HG03196 (cell line): Measurements from ENCODE around the gene FANCG.

Experiments used
- ATAC-seq: cut with Tn5 transposase; IDR thresholded peaks from one replicate; pipeline ENCODE4 v1.9.1; 2021; ENCODE audit not compliant: unreplicated experiment

Gene FANCG

GRCh38 chr9:35103660-35104191 lies 24.0 kb upstream of the FANCG start:
- ATAC-seq: no peak

- peak; percentile 93 for ATAC-seq
These were observed 23.3 kb upstream of the FANCG start, which contains the start of gene STOML2 for GRCh38 chr9:35102769-35103659. Gene STOML2 (minus strand): TSS chr9:35103131. CDS start chr9:35103094, 37 bp downstream.

DNA sequence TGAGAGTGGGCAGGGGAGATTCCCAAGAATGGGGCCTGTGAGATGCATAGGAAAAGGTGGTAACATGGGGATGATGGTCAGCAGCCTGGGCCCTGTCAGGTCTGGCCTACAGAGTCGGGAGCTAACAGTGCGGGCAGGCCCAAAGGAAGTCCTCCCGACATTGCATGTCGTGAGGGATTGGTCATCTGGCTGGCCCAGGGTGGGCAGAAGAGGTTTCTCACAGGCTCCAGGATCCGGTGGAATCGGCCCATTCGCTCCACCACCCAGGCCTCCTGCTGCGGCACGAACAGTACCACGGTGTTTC lies 22.7 kb upstream of the FANCG start:
- ATAC-seq: no peak

- ATAC-seq: no peak
These were observed 17.8 kb upstream of the FANCG start for GRCh38 chr9:35097573-35097972.

GRCh38 chr9:35096035-35096849 lies 16.5 kb upstream of the FANCG start, which contains the start of gene PIGO:
Gene PIGO (minus strand): TSS chr9:35096591. CDS start chr9:35095565, 1,026 bp downstream.
- ATAC-seq: peak; percentile 84

- no peak for ATAC-seq
These were observed 11.8 kb upstream of the FANCG start for GRCh38 chr9:35091536-35091935.

DNA sequence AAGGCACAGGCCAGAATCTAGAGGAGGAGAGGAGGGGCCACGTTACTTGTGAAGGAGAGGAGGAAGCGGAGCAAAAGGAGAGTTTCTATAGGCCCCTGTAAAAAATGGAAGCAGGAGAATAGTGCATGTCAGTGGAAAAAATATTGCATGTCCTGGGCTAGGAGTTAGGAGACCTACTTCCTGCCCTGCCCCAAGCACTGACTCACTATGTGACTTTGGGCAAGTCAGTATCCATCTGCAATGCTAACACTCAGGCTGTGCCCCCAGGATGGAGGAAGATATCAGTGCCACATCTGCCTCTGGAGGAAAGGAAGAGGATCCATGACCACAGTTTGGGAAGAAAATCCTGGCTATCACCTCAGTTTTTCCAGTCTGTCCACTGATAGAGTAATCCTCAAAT lies 9.7 kb upstream of the FANCG start:
- no peak for ATAC-seq

DNA sequence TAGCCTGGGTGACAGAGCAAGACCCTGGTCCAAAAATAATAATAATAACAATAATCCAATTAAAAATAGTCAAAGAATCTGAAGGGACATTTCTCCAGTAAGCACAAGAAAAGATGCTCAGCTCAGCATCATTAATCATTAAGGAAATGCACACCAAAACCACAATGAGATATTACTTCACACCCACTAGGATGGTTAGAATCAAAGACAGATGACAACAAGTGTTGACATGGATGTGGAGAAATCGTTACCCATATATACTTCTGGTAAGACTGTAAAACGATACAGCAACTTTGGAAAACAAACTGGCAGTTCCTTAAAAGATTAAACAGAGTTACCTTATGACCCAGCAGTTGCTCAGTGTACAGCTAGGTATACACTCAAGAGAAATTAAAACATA lies 5.3 kb upstream of the FANCG start:
- ATAC-seq: no peak

- ATAC-seq: peak; percentile 14
These were observed 709 bp downstream of the FANCG start for GRCh38 chr9:35079041-35079425.

DNA sequence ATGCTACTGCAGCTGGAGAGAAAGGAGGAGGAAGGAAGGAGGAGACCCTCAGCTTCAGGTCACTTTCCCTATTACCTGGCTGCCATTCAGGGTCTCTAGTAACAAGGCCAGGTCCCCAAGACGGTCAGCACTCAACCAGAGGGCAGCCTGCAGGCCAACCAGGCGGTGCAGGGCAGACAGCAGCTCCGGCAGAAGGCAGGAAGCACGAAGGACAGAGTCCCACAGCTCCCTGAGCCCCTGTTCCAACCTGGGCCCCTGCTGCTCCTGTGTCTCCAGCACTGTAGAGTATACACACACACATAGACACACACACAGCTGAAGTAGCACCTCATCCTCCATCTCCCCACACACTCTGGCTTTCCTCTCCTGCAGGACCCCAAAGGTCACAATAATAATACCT lies 1.7 kb downstream of the FANCG start:
- no peak for ATAC-seq

DNA sequence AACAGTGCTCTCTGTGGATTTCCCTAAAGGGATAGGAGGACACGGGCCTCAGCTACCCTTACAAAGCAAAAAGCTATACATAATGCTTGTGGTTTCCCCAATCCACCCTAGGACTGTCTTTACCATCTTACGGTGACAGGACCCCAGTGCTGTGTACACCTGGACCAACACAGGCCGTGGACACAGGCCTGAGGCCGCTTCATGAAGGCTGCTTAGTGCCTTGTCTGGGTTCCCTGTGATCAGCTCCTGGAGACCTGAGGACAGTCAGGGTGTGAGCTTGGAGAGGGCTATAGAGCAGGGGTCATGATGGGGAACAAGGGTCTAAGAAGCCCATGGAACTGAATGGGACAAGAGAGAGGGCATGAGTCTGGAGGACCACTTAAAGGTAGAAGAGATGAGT lies 2.9 kb downstream of the FANCG start:
- no peak for ATAC-seq

- ATAC-seq: no peak
These were observed 4.4 kb downstream of the FANCG start for GRCh38 chr9:35075358-35075757.

DNA sequence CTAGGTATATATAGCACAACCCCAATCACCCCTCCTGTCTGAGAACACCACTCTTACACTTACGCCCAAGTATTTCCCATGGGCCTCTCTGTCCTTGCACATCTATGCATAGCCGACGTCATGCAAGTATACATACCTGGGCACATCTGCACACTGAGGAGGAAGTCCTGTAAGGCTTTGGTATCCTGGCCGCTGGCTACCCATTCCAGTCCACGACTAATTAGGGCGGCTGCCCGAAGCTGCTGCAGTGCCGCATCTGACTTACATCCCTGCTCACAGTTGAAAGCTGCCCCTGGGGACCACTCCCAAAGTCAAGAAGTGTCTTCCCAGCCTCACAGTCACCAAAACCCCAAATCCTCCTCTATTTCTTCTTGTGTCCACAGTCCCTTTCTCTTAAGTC lies 5.0 kb downstream of the FANCG start:
- no peak for ATAC-seq

DNA sequence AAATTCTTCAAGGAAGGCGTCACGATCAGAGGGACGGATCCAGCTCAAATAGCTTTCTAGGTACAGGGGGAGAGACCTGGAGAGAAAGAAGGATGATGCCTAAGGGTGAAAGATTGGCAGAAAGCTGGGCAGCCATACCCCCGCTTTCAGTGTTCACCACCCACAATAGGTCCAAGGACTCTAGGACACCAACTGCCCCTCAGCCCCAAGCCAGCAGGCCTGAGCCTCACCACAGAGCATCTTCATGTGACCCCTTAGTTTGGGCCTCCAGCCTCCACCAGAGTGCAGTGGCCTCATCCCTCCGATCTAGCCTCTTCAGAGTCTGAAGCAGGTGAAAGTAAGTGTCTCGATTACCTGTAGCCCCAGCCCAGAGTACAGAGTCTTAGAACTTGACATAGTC lies 5.6 kb downstream of the FANCG start:
- ATAC-seq: no peak

DNA sequence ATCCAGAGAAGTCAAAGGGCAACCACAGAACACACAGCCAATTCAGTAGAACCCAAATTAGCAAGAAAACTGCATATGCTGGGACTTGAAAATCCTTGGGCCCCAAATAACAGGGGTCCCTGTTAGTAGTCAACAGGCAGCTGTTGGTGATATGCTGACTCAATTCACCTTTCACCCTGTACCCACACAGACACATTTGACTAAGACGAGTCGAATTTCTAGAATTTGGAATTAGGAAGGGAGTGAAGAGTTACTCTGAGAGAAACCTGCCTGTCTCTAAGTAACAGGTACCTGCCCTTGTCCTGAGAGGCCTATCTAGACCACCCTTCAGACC lies 6.5 kb downstream of the FANCG start:
- ATAC-seq: no peak

GRCh38 chr9:35072461-35073278 lies 7.1 kb downstream of the FANCG start, which contains the start of gene VCP:
Gene VCP (minus strand): TSS chr9:35072625. CDS start chr9:35072353, 272 bp downstream.
- ATAC-seq: peak; percentile 86

- ATAC-seq: peak; percentile 51
These were observed 7.8 kb downstream of the FANCG start for GRCh38 chr9:35071814-35072460.

GRCh38 chr9:35070823-35071813 lies 8.6 kb downstream of the FANCG start:
- no peak for ATAC-seq

DNA sequence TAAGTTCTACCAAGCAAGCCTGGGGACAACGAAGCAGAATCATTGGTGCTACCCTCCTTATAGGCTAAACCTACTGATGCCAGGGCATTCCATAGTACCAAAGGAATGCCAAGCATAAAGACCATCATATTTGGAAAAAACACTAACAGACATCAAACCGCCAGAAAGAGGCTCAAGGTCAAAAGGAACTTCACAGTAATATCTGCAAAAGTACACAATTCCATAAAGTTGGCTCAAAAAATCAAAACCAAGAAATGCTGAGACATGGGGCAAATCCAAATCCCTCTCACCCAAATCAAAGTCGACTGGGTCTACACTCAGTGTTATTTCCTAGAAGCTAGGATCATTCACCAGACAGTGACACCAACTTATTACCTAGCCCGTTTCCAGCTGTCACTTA lies 10.7 kb downstream of the FANCG start:
- ATAC-seq: no peak
